Smooth muscle cell (in vitro differentiated cells): ENCODE results near the gene RGS13. TPM values are rescaled to one million over a fixed set of nuclear protein-coding genes. Genes with fewer than 3 reads are reported as not detected.
A peak's percentile ranks its signal among the peaks of the same experiment; 100 is the strongest.

Experiments used
- DNase-seq: peaks from one replicate; lab custom pipeline; 2025; ENCODE audit not compliant: unreplicated experiment; lab: John Stamatoyannopoulos, UW
- H2AFZ ChIP-seq: fragments of 200-600 bp; sonication (generic); 2 replicates; pipeline ENCODE4 v1.6.0; 2016; ENCODE audit warnings: antibody characterized with exemption, low read depth, mild to moderate bottlenecking
- H3F3A ChIP-seq: fragments of 200-600 bp; sonication (generic); 2 replicates; pipeline ENCODE4 v1.6.0; 2017; ENCODE audit warnings: antibody characterized with exemption, low read depth
- H3K27ac ChIP-seq: fragments of 200-600 bp; sonication (generic); 2 replicates; pipeline ENCODE4 v1.5.1; 2016; ENCODE audit warnings: low read depth, mild to moderate bottlenecking
- H3K27me3 ChIP-seq: fragments of 200-600 bp; sonication (generic); 2 replicates; pipeline ENCODE4 v1.6.1; 2016; ENCODE audit warnings: low read depth, mild to moderate bottlenecking
- H3K36me3 ChIP-seq: fragments of 200-600 bp; sonication (generic); 2 replicates; pipeline ENCODE4 v1.5.1; 2016; ENCODE audit warnings: low read depth
- H3K4me1 ChIP-seq: fragments of 200-600 bp; sonication (generic); 2 replicates; pipeline ENCODE4 v1.5.1; 2016; ENCODE audit warnings: low read depth
- H3K4me2 ChIP-seq: fragments of 200-600 bp; sonication (generic); 2 replicates; pipeline ENCODE4 v1.6.0; 2016; ENCODE audit warnings: mild to moderate bottlenecking
- H3K4me3 ChIP-seq: fragments of 200-600 bp; sonication (generic); 2 replicates; pipeline ENCODE4 v1.5.1; 2016; ENCODE audit warnings: mild to moderate bottlenecking
- H3K79me2 ChIP-seq: fragments of 200-600 bp; sonication (generic); 2 replicates; pipeline ENCODE4 v1.6.0; 2016; ENCODE audit warnings: low read depth, mild to moderate bottlenecking
- H3K9ac ChIP-seq: fragments of 200-600 bp; sonication (generic); 2 replicates; pipeline ENCODE4 v1.6.0; 2016; ENCODE audit warnings: low read depth
- H3K9me3 ChIP-seq: fragments of 200-600 bp; sonication (generic); replicated peaks from 2 replicates; pipeline ENCODE4 v1.5.1; 2016; ENCODE audit warnings: low read depth
- H4K20me1 ChIP-seq: fragments of 200-600 bp; sonication (generic); 2 replicates; pipeline ENCODE4 v1.6.0; 2016; ENCODE audit warnings: low read depth
- WGBS: methylation state at CpG from one replicate; pipeline ENCODE4 v1.1.7; 2016; ENCODE audit warnings: low lambda C conversion rate; 5-methylcytosine and 5-hydroxymethylcytosine counted together
- polyA plus RNA-seq: library from polyadenylated mRNA; unstranded; fragments of >200 nt; fragmentation: Nextera tagmentation; extraction: Ambion mirVana; gene quantifications from 2 replicates; pipeline ENCODE4 v1.2.1, GENCODE V29; 2016
- total RNA-seq: library from RNA; depleted of rRNA; stranded (reverse); fragments of >200 nt; gene quantifications from 2 replicates; pipeline ENCODE4 v1.2.3, GENCODE V29; 2014
- TF ChIP-seq, protein P1 (sequence below): fragments of 200-600 bp; sonication (generic); IDR thresholded peaks from 2 replicates; pipeline ENCODE4 v1.5.1; 2017; ENCODE audit warnings: borderline replicate concordance, mild to moderate bottlenecking, antibody characterized with exemption; ENCODE audit not compliant: insufficient read depth, poor library complexity, severe bottlenecking

RGS13 gene
- total and polyA plus RNA-seq, 2 experiments from 2014 or later, result 0.45 TPM; not detected in 1

DNA sequence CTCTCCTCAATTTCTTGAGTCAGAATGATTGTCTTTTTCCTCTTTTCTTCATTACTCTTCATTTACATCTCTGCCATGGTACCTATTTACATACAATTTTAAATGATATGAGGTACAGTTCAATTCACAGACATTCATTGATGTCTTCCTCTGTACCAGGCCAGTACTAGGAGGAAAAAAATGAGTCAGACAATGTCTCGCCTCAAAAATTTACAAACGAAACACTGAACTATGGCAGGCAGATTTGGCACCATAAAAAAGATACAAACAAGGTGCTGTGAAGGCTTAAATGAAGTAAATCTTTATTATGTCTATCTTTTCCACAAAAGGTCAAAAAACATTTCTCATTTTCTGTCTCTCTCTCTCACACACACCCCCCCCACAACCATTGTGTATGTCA is 71.0 kb downstream of the RGS13 start:
- no peaks in the 10 kb centered on the region for H3K9me3 ChIP-seq
- H3K27ac ChIP-seq, result peak overlapping the region; percentile 16
- no peak for DNase-seq
- no peak overlapping the region for H3K4me2 ChIP-seq
- no peak overlapping the region for H2AFZ ChIP-seq
- H3K36me3 ChIP-seq, result no peaks in the 10 kb centered on the region
- no peaks in the 10 kb centered on the region for H3K27me3 ChIP-seq
- H3F3A ChIP-seq, result no peaks in the 10 kb centered on the region
- H4K20me1 ChIP-seq, result no peaks in the 10 kb centered on the region
- WGBS, result 49% methylated on average over 2 of the region's 2 CpGs
- H3K9ac ChIP-seq, result no peak overlapping the region
- H3K4me3 ChIP-seq, result no peak overlapping the region
- peaks cover 9% of the 10 kb centered on the region for H3K4me1 ChIP-seq
- H3K79me2 ChIP-seq, result no peaks in the 10 kb centered on the region
- TF ChIP-seq, protein P1, sequence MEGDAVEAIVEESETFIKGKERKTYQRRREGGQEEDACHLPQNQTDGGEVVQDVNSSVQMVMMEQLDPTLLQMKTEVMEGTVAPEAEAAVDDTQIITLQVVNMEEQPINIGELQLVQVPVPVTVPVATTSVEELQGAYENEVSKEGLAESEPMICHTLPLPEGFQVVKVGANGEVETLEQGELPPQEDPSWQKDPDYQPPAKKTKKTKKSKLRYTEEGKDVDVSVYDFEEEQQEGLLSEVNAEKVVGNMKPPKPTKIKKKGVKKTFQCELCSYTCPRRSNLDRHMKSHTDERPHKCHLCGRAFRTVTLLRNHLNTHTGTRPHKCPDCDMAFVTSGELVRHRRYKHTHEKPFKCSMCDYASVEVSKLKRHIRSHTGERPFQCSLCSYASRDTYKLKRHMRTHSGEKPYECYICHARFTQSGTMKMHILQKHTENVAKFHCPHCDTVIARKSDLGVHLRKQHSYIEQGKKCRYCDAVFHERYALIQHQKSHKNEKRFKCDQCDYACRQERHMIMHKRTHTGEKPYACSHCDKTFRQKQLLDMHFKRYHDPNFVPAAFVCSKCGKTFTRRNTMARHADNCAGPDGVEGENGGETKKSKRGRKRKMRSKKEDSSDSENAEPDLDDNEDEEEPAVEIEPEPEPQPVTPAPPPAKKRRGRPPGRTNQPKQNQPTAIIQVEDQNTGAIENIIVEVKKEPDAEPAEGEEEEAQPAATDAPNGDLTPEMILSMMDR, result no peak

DNA sequence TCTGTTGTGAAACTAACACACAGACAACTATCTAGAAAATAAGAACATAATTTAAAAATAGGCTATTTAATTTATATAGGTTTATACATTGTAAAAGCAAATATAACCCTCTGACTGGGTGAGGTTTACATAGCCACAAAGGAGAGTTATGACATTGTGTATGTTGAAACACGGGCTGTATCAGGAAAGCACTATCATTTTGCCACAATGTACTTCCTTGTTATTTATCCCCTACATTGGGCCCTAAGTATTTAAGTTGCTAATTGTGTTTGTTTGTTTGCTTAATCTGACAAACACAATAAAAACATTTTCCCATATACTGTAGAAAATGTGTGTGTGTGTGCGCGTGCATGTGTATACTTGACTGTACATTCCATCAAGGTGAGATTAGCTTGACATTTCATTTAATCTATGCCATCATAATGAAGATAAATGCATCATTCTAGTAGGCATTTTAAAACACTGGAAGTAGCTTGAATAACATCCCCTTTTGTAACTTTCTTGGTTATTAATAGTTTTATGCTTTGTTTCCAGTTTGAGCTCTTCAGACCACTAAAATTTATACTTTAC is 72.1 kb downstream of the RGS13 start:
- H3K9ac ChIP-seq, result no peak overlapping the region
- no peak overlapping the region for H3K4me3 ChIP-seq
- H3K27me3 ChIP-seq, result no peaks in the 10 kb centered on the region
- TF ChIP-seq, protein P1, result no peak
- no peaks in the 10 kb centered on the region for H3K79me2 ChIP-seq
- no peak overlapping the region for H2AFZ ChIP-seq
- no peak overlapping the region for H3K4me2 ChIP-seq
- peak overlapping the region; percentile 16 for H3K27ac ChIP-seq
- no peak for DNase-seq
- no peaks in the 10 kb centered on the region for H3K9me3 ChIP-seq
- H3F3A ChIP-seq, result no peaks in the 10 kb centered on the region
- no peaks in the 10 kb centered on the region for H4K20me1 ChIP-seq
- peaks cover 6% of the 10 kb centered on the region for H3K4me1 ChIP-seq
- H3K36me3 ChIP-seq, result no peaks in the 10 kb centered on the region
- WGBS, result 96% methylated on average over 3 of the region's 3 CpGs

DNA sequence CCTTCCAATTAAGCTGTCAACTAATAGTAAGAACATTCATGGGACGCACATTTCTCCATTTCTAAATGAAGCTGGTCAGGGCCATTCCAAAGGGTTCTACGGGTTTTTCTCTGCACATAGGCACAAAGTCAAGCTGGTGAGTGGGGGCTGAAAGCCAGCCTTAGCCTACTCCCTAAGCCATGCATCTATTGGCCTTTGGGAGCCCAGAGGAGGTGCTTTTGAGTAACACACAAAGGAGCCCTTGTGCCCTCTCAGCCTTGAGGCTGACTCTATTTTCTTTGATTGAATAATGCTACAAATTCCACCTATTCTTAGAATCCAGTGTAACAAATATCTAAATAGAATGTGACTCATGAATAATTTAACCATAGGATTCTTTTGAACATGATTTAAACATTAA is 73.6 kb downstream of the RGS13 start:
- Histone ChIP-seq H3K4me2 (no peak overlapping the region), H3K4me3 (no peak overlapping the region), H3K79me2 (no peaks in the 10 kb centered on the region), H3K27ac (no peak overlapping the region), H3F3A (no peaks in the 10 kb centered on the region), H3K36me3 (no peaks in the 10 kb centered on the region), H3K27me3 (no peaks in the 10 kb centered on the region), H4K20me1 (no peaks in the 10 kb centered on the region), H3K9me3 (no peaks in the 10 kb centered on the region), H2AFZ (no peak overlapping the region), H3K9ac (no peak overlapping the region), H3K4me1 (peaks cover 6% of the 10 kb centered on the region)
- DNase-seq, result no peak
- TF ChIP-seq, protein P1, result no peak
- WGBS, result 83% methylated on average over 2 of the region's 2 CpGs

Other genes starting within 250 kb of the RGS13 start
- gene RGS1, start 60.4 kb upstream of the RGS13 start, total RNA-seq, result 224 and 333 TPM in 2 replicates
- gene RGS1, start 60.4 kb upstream of the RGS13 start, polyA plus RNA-seq, result 88.7 and 119 TPM in 2 replicates
- 122 and 136 TPM in 2 replicates for gene RGS2, start 172.9 kb downstream of the RGS13 start, total RNA-seq
- 102 and 153 TPM in 2 replicates for gene RGS2, start 172.9 kb downstream of the RGS13 start, polyA plus RNA-seq